H1 (cell line): ENCODE results near the gene OXSR1. TPM values are rescaled to one million over a fixed set of nuclear protein-coding genes. Genes with fewer than 3 reads are reported as not detected.
A peak's percentile ranks its signal among the peaks of the same experiment; 100 is the strongest.

Source experiments
- CTCF ChIA-PET: fragments of 300-600 bp; sonication (Branson Sonifier 250); formaldehyde crosslinking; loops from one replicate; lab custom pipeline; 2021; ENCODE audit not compliant: partially characterized antibody; lab: Charles Lee
- POLR2A ChIA-PET: fragments of 300-600 bp; sonication (Branson Sonifier 250); formaldehyde crosslinking; loops from one replicate; lab custom pipeline; 2021; ENCODE audit warnings: inconsistent platforms; ENCODE audit not compliant: partially characterized antibody; lab: Charles Lee
- DNase-seq, 2 experiments: peaks; one replicate each; pipeline versions ENCODE4 v3.0.0 to v3.0.0-alpha.2; 2010 to 2022; ENCODE audit warnings: low spot score in 2 of 2, low read depth in 1 of 2, mixed read lengths in 1 of 2
- FAIRE-seq: peaks from 2 replicates; lab custom pipeline; 2011; peaks lifted over from hg19 to GRCh38; lab: Jason Lieb, UNC
- H2AFZ ChIP-seq: 2 replicates; pipeline ENCODE4 v1.8.1; 2012; ENCODE audit warnings: low read length, inconsistent platforms
- H2AK5ac ChIP-seq: 2 replicates; pipeline ENCODE4 v1.6.1; 2013; ENCODE audit warnings: low read depth, low read length
- H2BK120ac ChIP-seq: replicated peaks from 2 replicates; pipeline ENCODE3; 2013; ENCODE audit warnings: low read depth, low read length, inconsistent platforms
- H2BK12ac ChIP-seq: 2 replicates; pipeline ENCODE4 v1.6.1; 2013; ENCODE audit warnings: low read depth, low read length
- H2BK15ac ChIP-seq: 2 replicates; pipeline ENCODE4 v1.6.1; 2013; ENCODE audit warnings: low read length
- H2BK20ac ChIP-seq: 2 replicates; pipeline ENCODE4 v1.6.1; 2013; ENCODE audit warnings: low read length
- H2BK5ac ChIP-seq: 2 replicates; pipeline ENCODE4 v1.6.1; 2013; ENCODE audit warnings: low read depth, low read length
- H3K14ac ChIP-seq: 2 replicates; pipeline ENCODE4 v1.6.1; 2013; ENCODE audit warnings: inconsistent platforms; ENCODE audit not compliant: insufficient read length
- H3K18ac ChIP-seq: 2 replicates; pipeline ENCODE4 v1.6.1; 2013; ENCODE audit warnings: low read length; ENCODE audit errors: extremely low read depth
- H3K23ac ChIP-seq: 2 replicates; pipeline ENCODE4 v1.6.1; 2013; ENCODE audit warnings: inconsistent platforms; ENCODE audit not compliant: insufficient read length
- H3K23me2 ChIP-seq: 2 replicates; pipeline ENCODE4 v1.6.1; 2013; ENCODE audit warnings: low read depth, low read length
- H3K27ac ChIP-seq: 2 replicates; pipeline ENCODE4 v1.6.1; 2011; ENCODE audit warnings: low read depth, low read length, inconsistent platforms
- H3K27me3 ChIP-seq, 4 experiments: replicated peaks in 1 of 4; 1 replicate in 1 of 4; 2 replicates in 3 of 4; pipeline versions ENCODE4 v1.6.1 to v1.8.1; 2011 to 2013; ENCODE audit warnings: low read length in 3 of 4, mild to moderate bottlenecking in 3 of 4, inconsistent platforms in 2 of 4, mixed read lengths in 2 of 4, moderate library complexity in 1 of 4; ENCODE audit not compliant: control insufficient read depth in 3 of 4, insufficient read depth in 3 of 4; ENCODE audit errors: extremely low read depth in 1 of 4
- H3K36me3 ChIP-seq, 4 experiments: 2 replicates each; pipeline versions ENCODE4 v1.6.1 to v1.8.1; 2011 to 2013; ENCODE audit warnings: mild to moderate bottlenecking in 4 of 4, low read length in 3 of 4, moderate library complexity in 2 of 4, control low read depth in 1 of 4, inconsistent platforms in 1 of 4; ENCODE audit not compliant: insufficient read depth in 4 of 4, control insufficient read depth in 2 of 4
- H3K4ac ChIP-seq: replicated peaks from 2 replicates; pipeline ENCODE3; 2013; ENCODE audit warnings: low read length, low read depth, mixed read lengths, inconsistent platforms; ENCODE audit not compliant: insufficient read length
- H3K4me1 ChIP-seq, 4 experiments: replicated peaks in 1 of 4; 1 replicate in 1 of 4; 2 replicates in 3 of 4; pipeline versions ENCODE4 v1.6.1 to v1.8.1; 2011 to 2013; ENCODE audit warnings: low read length in 3 of 4, inconsistent platforms in 2 of 4, mixed read lengths in 1 of 4; ENCODE audit not compliant: insufficient read depth in 4 of 4, control insufficient read depth in 3 of 4
- H3K4me2 ChIP-seq, 2 experiments: 2 replicates each; pipeline versions ENCODE4 v1.6.1 to v1.8.1; 2011 to 2013; ENCODE audit warnings: low read depth in 2 of 2, low read length in 2 of 2, control low read depth in 1 of 2, inconsistent platforms in 1 of 2, mild to moderate bottlenecking in 1 of 2; ENCODE audit not compliant: insufficient read depth in 1 of 2
- H3K4me3 ChIP-seq, 4 experiments: fragments of 200-600, 300-600 bp in 1 of 4; sonication (generic), shearing (Covaris generic), sonication (Bioruptor Twin) in 1 of 4; 2 replicates each; pipeline versions ENCODE4 v1.5.1 to v1.8.1; 2011 to 2016; ENCODE audit warnings: low read length in 4 of 4, low read depth in 3 of 4, control low read depth in 2 of 4, inconsistent platforms in 2 of 4, mild to moderate bottlenecking in 2 of 4, mixed read lengths in 1 of 4, moderate library complexity in 1 of 4; ENCODE audit not compliant: insufficient read depth in 2 of 4; ENCODE audit errors: extremely low read depth in 1 of 4
- H3K56ac ChIP-seq: replicated peaks from 2 replicates; pipeline ENCODE3; 2013; ENCODE audit warnings: low read depth, mild to moderate bottlenecking, mixed read lengths, low read length, inconsistent platforms; ENCODE audit not compliant: insufficient read length
- H3K79me1 ChIP-seq: 2 replicates; pipeline ENCODE4 v1.6.1; 2013; ENCODE audit warnings: low read depth, low read length, control low read depth
- H3K79me2 ChIP-seq, 2 experiments: 2 replicates each; pipeline versions ENCODE4 v1.6.1 to v1.8.1; 2012 to 2013; ENCODE audit warnings: low read length in 2 of 2, mild to moderate bottlenecking in 2 of 2, inconsistent platforms in 1 of 2; ENCODE audit not compliant: insufficient read depth in 2 of 2, control insufficient read depth in 1 of 2
- H3K9ac ChIP-seq, 4 experiments: replicated peaks in 1 of 4; 1 replicate in 1 of 4; 2 replicates in 3 of 4; pipeline versions ENCODE4 v1.6.1 to v1.8.1; 2011 to 2013; ENCODE audit warnings: low read depth in 3 of 4, low read length in 3 of 4, control low read depth in 2 of 4, mild to moderate bottlenecking in 2 of 4, moderate library complexity in 2 of 4, inconsistent platforms in 1 of 4; ENCODE audit errors: extremely low read depth in 1 of 4
- H3K9me3 ChIP-seq, 2 experiments: 2 replicates each; pipeline versions ENCODE4 v1.6.1 to v1.8.1; 2012 to 2013; ENCODE audit warnings: mild to moderate bottlenecking in 2 of 2, moderate library complexity in 2 of 2, control low read depth in 1 of 2, inconsistent platforms in 1 of 2, low read depth in 1 of 2, low read length in 1 of 2, mixed read lengths in 1 of 2; ENCODE audit not compliant: insufficient read depth in 2 of 2
- H4K20me1 ChIP-seq, 2 experiments: replicated peaks in 1 of 2; 2 replicates each; pipeline versions ENCODE3 to v1.8.1; 2011 to 2013; ENCODE audit warnings: inconsistent platforms in 2 of 2, low read length in 2 of 2, mild to moderate bottlenecking in 1 of 2; ENCODE audit not compliant: insufficient read depth in 2 of 2, control insufficient read depth in 1 of 2
- H4K5ac ChIP-seq: 2 replicates; pipeline ENCODE4 v1.6.1; 2013; ENCODE audit warnings: low read length, low read depth, mixed read lengths, inconsistent platforms; ENCODE audit not compliant: insufficient read length
- H4K8ac ChIP-seq: 2 replicates; pipeline ENCODE4 v1.8.0; 2013; ENCODE audit warnings: mild to moderate bottlenecking, moderate library complexity, low read length, inconsistent platforms; ENCODE audit not compliant: insufficient read depth; ENCODE audit errors: extremely low read depth
- H4K91ac ChIP-seq: replicated peaks from 2 replicates; pipeline ENCODE3; 2013; ENCODE audit warnings: low read length, mixed read lengths, inconsistent platforms; ENCODE audit not compliant: insufficient read length
- ATF3 ChIP-seq: IDR thresholded peaks from 2 replicates; pipeline ENCODE4 v1.6.1; 2011; ENCODE audit warnings: low read depth, mild to moderate bottlenecking, low read length; ENCODE audit not compliant: insufficient read depth
- BCL11A ChIP-seq, 2 experiments: IDR thresholded peaks; one replicate each; pipeline ENCODE4 v1.6.1; 2011; ENCODE audit warnings: low read depth in 2 of 2, low read length in 2 of 2, mild to moderate bottlenecking in 2 of 2
- CBX5 ChIP-seq: fragments of 300-800, 300-1000 bp; sonication (generic); IDR thresholded peaks from 2 replicates; pipeline ENCODE4 v1.7.1; 2016; ENCODE audit warnings: antibody characterized with exemption, low read length, low read depth
- CREB1 ChIP-seq: IDR thresholded peaks from 2 replicates; pipeline ENCODE4 v1.6.1; 2012; ENCODE audit warnings: inconsistent platforms
- EZH2 ChIP-seq: fragments of 200-600 bp; sonication (generic); IDR thresholded peaks from 2 replicates; pipeline ENCODE4 v1.7.1; 2012; ENCODE audit warnings: low read depth, mild to moderate bottlenecking, moderate library complexity, low read length, inconsistent platforms; ENCODE audit not compliant: severe bottlenecking
- HDAC2 ChIP-seq, 2 experiments: fragments of 300-600 bp in 1 of 2; sonication (generic) in 1 of 2; IDR thresholded peaks; 2 replicates each; pipeline ENCODE4 v1.6.1; 2011 to 2012; ENCODE audit warnings: low read depth in 2 of 2, low read length in 2 of 2, mild to moderate bottlenecking in 2 of 2, moderate library complexity in 2 of 2, borderline replicate concordance in 1 of 2, inconsistent platforms in 1 of 2
- JUN ChIP-seq: IDR thresholded peaks from 2 replicates; pipeline ENCODE4 v1.6.1; 2011; ENCODE audit warnings: low read depth, mild to moderate bottlenecking, improper control_type of control experiment, low read length
- POU5F1 ChIP-seq: IDR thresholded peaks from 2 replicates; pipeline ENCODE4 v1.6.1; 2011; ENCODE audit warnings: low read depth, mild to moderate bottlenecking, low read length, moderate library complexity
- SIN3A ChIP-seq, 2 experiments: IDR thresholded peaks in 1 of 2; conservative IDR thresholded peaks in 1 of 2; 2 replicates each; pipeline ENCODE4 v1.6.1; 2011 to 2012; ENCODE audit warnings: low read length in 2 of 2, improper control_type of control experiment in 1 of 2, low read depth in 1 of 2, mild to moderate bottlenecking in 1 of 2
- SP1 ChIP-seq: IDR thresholded peaks from 2 replicates; pipeline ENCODE4 v1.6.1; 2011; ENCODE audit warnings: low read depth, low read length
- SUZ12 ChIP-seq: fragments of 200-600 bp; sonication (generic); IDR thresholded peaks from 2 replicates; pipeline ENCODE4 v1.6.1; 2012; ENCODE audit warnings: mild to moderate bottlenecking, inconsistent platforms, low read length, moderate library complexity, mixed read lengths
- TBP ChIP-seq: IDR thresholded peaks from 2 replicates; pipeline ENCODE4 v1.6.1; 2011; ENCODE audit warnings: low read depth, low read length, improper control_type of control experiment
- TCF12 ChIP-seq: IDR thresholded peaks from 2 replicates; pipeline ENCODE4 v1.6.1; 2011; ENCODE audit warnings: low read depth, mild to moderate bottlenecking, low read length
- WGBS, 2 experiments: shearing (Covaris generic) in 1 of 2; methylation state at CpG; one replicate each; pipeline versions ENCODE4 v1.1.6 to v1.1.7; 2013 to 2015; ENCODE audit warnings: low lambda C conversion rate in 2 of 2, mixed read lengths in 2 of 2, inconsistent platforms in 1 of 2, low coverage in 1 of 2, missing lambda C conversion rate in 1 of 2; ENCODE audit not compliant: insufficient replicate concordance in 2 of 2, insufficient coverage in 1 of 2, insufficient read length in 1 of 2; ENCODE audit errors: extremely low coverage in 1 of 2, missing lambda C conversion rate in 1 of 2; 5-methylcytosine and 5-hydroxymethylcytosine counted together
- polyA plus RNA-seq, 7 experiments: library from polyadenylated mRNA; depleted of rRNA in 3 of 7; stranded (reverse) in 5 of 7; unstranded in 2 of 7; fragments of >200 nt in 5 of 7; fragments of 200-250 nt in 2 of 7; gene quantifications; 1 replicate in 5 of 7; 2 replicates in 1 of 7; 4 replicates in 1 of 7; pipeline versions ENCODE4 v1.2.1 to v1.2.3, GENCODE V29; 2011 to 2013; ENCODE audit warnings: missing spikeins in 2 of 7, mixed read lengths in 2 of 7
- total RNA-seq: library from RNA; stranded (reverse); fragmentation: NEBNext Ultra II Directional; extraction: Animal tissue kit (Norgen Biotek cat#: 25700); gene quantifications from 2 replicates; pipeline ENCODE4 v1.2.1, GENCODE V29; 2021

The OXSR1 gene
- total and polyA plus RNA-seq, 2 of the 8 experiments (the other 6 are each of a cell fraction or from before 2014, with no cell fraction given): 25.1 to 47.0 TPM

GRCh38 chr3:38264353-38264771 is 99.0 kb downstream of the OXSR1 start:
- Histone ChIP-seq H2BK15ac (no peak overlapping the region), H3K4ac (no peak overlapping the region), H2BK20ac (no peak overlapping the region), H4K91ac (no peak overlapping the region), H3K23me2 (0 out of 2 replicates have a peak, but pooled peaks cover 3% of the 10 kb centered on the region), H3K9ac (no peak overlapping the region; a peak in 2 of 7 replicates), H2AK5ac (no peak overlapping the region), H3K14ac (no peak overlapping the region), H3K18ac (no peak overlapping the region), H3K56ac (no peak overlapping the region), H2BK120ac (no peak overlapping the region), H4K8ac (no peak overlapping the region; the same call in 1 of the 2 replicates), H3K4me3 (no peak overlapping the region), H3K79me2 (no peaks in the 10 kb centered on the region), H3K23ac (no peak overlapping the region), H2BK12ac (no peak overlapping the region), H4K5ac (no peak overlapping the region), H2BK5ac (0 out of 2 replicates have a peak overlapping the region, but pooled peaks have one; percentile 44), H3K4me2 (no peak overlapping the region), H3K9me3 (no peaks in the 10 kb centered on the region), H3K36me3 (no peaks in the 10 kb centered on the region), H4K20me1 (no peaks in the 10 kb centered on the region), H3K79me1 (no peaks in the 10 kb centered on the region), H3K27ac (no peak overlapping the region), H2AFZ (no peak overlapping the region), H3K27me3 (no peaks in the 10 kb centered on the region; a peak in 1 of 7 replicates), H3K4me1 (peaks cover 0 to 10% (median 3%) of the 10 kb centered on the region in 4 experiments; a peak in 3 of 7 replicates)
- DNase-seq: no peak
- 0% methylated on average over 1 of the region's 1 CpG; no CpG with 5 or more reads in 1 of the 2 experiments for WGBS, 2 experiments
- no peak for FAIRE-seq
- ChIA-PET CTCF (interaction anchor here (1.0 to 1.5 kb wide), 4 partner anchors 17 to 261 kb away, joined by 3 read pairs; partner anchors contain the start of gene SLC22A14), POLR2A (interaction anchor here (0.6 to 1.2 kb wide), 2 partner anchors 15 to 19 kb away, joined by 3 read pairs; no protein-coding TSS in a partner anchor)
- no peak for TF ChIP-seq POU5F1
- no peak for TF ChIP-seq TBP
- TF ChIP-seq TCF12: no peak
- no peak for TF ChIP-seq SIN3A (conservative IDR thresholded peaks at IDR 0.05 in 1 of 2, IDR thresholded peaks at IDR 0.05 in 1 of 2; ENCODE audit: low read depth in 1 of 2, low read length in 2 of 2)
- no peak for TF ChIP-seq CBX5
- TF ChIP-seq SUZ12: no peak
- TF ChIP-seq EZH2: no peak
- no peak for TF ChIP-seq CREB1
- TF ChIP-seq HDAC2 (IDR thresholded peaks at IDR 0.05; ENCODE audit: borderline replicate concordance in 1 of 2, low read depth in 2 of 2, low read length in 2 of 2): no peak
- no peak for TF ChIP-seq BCL11A (IDR thresholded peaks at IDR 0.05; ENCODE audit: low read depth in 2 of 2, low read length in 2 of 2)
- no peak for TF ChIP-seq JUN
- no peak for TF ChIP-seq ATF3
- no peak for TF ChIP-seq SP1
